ENCODE measurements around the gene CLNK.
A peak's percentile ranks its signal among the peaks of the same experiment; 100 is the strongest.

The CLNK gene

DNA sequence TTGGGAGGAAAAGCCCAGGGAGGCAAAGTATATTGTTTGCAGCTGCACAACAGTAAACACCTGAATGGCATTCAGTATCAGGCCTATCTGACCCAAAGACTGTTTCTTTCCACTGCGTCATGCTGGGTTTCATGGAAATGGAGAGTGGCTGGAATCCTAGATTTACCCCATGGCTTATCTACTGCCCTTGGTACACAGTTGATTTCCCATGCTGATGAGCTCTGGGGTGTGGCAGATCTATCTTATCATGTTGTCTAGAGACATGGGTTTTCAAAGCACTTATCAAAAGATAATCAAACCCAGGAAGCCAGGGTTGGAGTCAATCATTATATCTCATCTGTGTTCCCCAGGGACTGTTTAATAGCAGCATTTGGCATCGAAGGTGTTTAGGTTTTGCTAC is 72.1 kb downstream of the CLNK start:
- no peak for DNase-seq (ENCODE audit: low spot score)

DNA sequence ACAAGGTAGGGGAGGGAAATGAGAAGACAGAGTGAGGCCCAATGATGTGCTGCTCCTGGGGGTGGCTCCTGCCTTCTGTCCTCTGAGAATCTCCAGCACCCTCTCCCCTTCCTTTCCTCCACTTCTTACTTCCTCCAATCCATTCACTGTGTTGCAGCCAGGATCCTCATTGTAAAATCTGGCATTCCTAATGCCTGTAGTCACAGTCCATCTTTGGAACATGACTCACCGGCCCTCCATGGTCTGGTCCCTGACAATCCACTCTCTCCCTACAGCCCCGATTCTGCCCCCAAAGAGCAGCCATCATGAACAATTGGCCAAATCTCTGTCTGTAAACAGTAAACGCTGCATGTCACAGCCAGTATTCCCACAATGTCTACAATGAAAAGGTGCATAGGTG is 72.9 kb downstream of the CLNK start:
- DNase-seq (ENCODE audit: low spot score) = no peak

DNA sequence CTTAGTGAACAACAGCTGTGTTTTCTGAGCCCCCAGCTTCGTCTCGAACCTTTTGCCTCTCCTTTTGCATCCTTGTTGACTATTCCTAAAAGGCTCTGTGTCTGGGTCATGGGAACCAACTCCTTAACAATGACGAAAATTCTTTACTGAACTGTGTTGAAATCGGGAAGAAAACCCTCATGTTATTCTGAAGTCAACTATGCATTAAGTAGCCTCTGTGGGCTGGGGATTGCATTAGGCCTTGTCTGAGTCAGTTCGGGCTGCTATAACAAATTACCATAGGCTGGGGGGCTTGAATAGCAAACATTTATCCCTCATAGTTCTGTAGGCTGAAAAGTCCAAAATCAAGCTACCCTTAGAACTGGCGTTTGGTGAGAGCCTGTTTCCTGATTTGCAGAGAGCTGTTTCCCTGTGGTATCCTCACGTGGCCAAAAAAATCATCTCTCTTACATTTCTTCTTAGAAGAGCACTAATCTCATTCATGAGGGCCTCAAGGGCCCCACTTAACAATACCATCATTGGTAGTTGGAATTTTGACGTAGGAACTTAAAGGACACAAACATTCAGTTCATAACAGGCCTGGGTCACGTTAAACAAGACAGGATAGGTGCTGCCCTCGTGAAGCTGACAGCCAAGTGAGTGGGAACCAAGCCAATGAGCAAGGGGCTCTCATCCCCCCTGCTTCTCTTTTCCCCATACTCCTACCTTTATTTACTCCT is 75.9 kb downstream of the CLNK start:
- no peak for DNase-seq (ENCODE audit: low spot score)

DNA sequence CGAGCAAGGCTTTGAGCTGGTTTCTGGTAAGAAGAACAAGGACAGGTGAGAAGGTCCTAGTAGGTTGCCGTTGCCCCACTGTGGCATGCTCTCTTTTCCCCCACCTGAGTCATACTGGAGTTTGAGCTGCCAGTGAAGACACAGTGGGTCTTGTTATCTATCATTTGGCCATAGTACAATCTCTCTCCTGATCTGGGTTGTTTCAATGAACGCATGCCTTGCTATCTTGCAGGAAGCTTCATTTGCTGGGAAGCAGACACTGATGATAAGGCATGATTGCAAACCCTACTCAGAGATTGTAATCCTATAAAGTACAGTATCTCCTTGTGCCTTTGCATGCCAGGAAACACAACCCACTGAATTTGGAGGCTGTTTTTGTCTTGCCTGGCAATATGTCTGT is 77.4 kb downstream of the CLNK start:
- DNase-seq (ENCODE audit: low spot score) = no peak

DNA sequence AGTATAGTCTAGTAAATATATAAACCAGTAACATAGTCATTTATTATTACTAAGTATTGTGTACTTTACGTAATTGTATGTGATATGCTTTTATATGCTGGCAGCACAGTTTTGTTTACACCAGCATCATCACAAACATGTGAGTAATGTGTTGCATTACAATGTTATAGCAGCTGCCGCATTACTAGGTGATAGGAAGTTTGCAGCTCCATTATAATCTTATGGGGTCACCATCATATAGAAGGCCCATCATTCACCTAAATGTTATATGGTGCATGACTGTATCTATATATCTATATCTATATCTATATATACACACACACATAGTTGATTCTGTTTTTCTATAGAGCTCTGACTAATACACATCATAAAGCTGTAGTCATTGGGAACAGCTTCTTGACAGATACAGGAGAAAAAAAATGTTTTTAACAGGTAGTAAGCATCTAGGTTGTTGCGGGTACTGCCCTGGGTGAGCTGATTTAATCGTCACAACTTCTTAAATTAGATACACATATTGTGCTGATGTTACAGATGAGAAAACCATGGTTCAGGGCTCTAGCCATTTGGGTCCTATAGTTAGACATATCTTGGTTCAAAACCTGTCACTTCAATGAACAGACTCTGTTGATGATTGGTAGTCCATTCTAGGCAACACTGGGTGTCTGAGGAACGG is 77.9 kb downstream of the CLNK start:
- no peak for DNase-seq (ENCODE audit: low spot score)

DNA sequence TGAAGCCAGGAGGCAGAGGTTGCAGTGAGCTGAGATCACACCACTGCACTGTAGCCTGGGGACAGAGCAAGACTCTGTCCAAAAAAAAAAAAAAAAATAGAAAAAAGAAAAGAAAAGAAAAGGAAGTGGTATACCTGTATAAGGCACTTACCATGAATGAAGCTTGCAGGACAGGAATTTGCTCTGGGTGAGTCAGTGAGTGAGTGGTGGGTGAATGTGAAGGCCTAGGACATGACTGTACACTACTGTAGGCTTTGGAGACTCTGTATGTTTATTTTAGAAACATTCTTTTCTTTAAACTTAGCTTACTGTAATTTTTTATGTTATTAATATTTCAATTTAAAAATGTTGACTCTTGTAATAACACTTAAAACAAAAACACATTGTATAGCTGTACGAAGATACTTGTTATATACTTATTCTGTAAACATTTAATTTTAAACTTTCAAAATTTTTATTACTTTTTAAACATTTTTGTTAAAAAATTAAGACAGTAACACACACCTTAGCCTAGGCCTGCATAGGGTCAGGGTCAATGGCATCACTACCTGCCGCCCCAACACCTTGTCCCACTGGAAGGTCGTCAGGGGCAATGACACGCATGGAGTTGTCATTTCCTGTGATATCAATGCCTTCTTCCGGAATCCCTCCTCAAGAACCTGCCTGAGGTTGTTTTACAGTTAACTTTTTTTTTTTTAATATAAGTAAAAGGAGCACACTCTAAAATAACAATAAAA is 78.7 kb downstream of the CLNK start:
- DNase-seq (ENCODE audit: low spot score) = no peak

DNA sequence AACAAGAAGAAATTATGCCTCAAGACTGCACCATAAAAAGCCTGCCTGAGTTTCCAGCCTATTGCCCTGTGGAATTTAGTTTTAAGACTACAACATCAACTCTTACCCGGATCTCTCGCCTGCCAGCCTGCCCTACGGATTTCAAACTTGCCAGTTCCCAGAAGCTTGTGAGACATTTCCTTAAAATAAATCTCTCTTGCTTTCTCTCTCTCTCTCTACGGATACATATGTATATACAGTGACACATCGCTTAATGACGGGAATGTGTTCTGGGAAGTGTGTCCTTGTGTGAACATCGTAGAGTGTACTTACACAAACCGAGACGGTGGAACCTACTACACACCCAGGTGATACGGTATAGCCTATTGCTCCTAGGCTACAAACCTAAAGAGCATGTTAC is 79.5 kb downstream of the CLNK start:
- DNase-seq (ENCODE audit: low spot score) = no peak

DNA sequence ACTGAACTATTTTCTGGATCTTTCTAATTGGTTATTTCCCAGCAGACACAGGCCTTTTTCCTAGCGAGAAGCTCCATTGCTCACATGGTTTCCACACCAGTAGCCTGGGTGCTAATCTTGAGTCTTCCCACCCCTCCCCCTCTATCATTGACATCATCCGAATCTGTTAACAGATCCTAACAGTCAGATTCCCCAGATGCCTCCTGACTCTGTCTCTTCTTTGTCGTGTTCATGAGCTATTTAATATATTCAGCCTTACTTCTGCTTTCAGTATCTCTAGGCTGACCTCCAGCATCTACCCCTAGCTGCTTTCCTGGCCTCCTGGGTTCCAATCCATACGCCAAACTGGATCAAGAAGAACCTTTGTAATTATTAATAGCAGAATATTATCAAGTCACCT is 85.0 kb downstream of the CLNK start:
- DNase-seq (ENCODE audit: low spot score) = no peak

DNA sequence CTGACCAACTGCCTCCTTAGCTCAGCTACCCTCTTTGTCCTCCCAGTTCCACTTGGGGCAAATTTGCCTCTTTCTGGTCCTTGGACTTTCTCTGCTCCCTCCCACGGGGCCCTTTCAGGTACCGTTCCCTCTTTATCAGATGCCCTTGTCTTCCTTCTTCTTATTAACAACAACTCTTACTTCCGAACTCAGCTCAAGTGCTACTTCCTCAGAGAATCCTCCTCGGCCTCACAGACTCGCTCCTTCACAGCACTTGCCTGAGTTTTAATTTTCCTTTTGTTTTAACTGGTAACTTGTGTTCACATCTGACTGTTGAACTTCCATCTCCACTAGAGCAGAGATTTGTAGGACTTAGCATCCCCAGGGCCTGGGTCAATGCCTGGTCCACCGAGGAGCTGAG is 85.7 kb downstream of the CLNK start:
- no peak for DNase-seq (ENCODE audit: low spot score)

DNA sequence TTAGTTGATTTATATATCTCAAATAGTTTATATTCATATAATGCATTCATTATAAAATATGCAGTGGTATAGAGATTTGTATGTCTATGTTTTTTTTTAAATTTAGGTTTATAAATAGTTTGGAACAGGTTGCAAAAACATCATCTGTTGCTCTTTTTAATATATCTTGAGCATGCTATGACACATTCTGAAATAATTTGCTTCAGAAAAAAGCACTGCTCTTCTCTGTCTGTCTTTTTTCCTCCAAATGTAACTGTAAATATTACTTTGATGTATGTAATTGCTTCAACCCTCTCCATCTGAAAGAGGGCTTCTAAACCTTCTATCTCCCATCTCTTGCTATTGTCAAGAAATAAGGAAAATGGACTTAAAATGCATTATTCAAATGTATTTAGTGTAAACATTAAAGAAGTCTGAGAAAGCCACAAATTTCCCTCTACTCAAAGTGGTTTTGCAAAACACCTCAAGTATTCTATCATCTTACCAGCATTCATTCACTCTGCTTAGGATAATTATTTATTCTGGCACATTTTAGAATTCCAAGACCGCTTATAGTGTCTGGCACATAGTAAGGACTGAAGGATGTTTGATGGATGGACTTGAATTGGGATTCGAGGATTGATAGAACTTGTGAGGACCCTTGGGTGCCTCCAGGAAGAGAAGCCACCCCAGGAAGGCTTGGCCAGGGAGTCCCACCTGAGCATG is 87.8 kb downstream of the CLNK start:
- DNase-seq (ENCODE audit: low spot score) = no peak

DNA sequence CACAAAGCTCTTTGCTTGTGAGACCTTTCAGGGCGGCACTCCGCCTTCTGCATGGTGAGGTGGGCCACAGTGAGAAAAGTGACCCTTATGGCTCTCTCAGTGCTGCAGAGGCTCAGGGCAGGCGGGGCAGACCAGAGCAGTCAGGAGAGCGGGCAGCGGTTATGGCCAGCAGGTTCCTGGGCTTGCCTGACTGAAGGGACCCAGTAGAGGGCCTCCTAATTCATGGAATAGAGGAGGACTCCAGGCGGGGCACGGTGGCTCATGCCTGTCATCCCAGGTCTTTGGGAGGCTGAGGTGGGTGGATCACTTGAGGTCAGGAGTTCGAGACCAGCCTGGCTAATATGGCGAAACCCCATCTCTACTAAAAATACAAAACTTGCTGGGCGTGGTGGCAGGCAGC is 91.4 kb downstream of the CLNK start:
- no peak for DNase-seq (ENCODE audit: low spot score)

DNA sequence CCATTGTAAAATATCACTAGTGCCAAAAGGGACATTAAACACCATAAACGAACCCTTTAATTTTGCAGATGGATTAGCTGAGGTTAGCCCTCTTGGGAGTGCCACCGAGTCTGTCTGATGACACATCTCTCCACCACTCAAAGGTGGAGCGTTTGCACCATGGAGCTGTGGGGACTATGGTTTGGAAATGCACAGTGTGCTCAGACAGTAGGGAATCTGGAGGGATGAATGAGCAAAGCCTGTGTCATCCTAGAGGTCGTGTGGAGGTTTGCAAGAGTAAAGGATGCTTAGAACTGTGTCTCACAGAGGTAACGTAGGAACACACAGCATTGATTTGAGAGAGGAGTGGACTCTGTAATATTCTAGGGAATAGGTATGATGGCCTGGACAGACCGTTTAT is 93.7 kb downstream of the CLNK start:
- no peak for DNase-seq (ENCODE audit: low spot score)

DNA sequence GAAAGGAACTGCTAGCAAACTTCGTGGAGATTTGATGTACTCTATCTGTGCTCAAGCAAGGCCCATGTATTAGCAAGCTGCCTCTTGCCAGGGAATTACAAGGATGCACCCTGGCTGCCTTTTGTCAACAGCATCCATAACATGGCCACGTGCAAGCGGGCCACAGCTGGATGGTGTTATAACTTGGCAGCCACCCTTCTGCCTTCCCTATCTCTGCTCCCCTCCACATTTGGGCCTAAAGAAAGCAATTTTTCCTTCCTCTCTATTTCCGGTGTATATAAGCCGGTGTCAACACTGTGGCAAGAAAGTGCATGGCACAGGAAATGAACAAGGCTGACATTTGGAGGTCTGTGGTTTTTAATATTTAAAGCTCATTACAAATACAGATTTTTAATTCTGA is 94.8 kb downstream of the CLNK start:
- no peak for DNase-seq (ENCODE audit: low spot score)

DNA sequence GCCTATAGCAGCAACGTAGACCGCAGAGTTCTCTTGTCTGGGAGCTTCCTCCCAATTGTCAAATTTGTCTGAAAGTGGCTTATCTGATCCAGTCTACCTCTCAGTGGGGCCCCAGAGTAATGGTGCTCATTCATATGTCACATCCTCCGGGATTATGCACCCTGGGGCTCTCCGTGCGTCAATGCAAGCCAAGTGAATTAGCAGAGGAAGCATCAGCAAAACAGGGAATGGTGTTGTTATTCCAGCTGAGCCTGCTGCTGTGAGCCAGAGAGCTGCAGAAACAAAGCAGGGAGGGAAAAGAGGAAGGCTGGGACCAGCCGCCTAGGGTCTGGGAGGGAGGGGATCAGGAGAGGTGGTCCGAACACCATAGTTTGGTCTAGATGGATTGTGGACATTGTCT is 95.2 kb downstream of the CLNK start:
- DNase-seq (ENCODE audit: low spot score) = no peak

DNA sequence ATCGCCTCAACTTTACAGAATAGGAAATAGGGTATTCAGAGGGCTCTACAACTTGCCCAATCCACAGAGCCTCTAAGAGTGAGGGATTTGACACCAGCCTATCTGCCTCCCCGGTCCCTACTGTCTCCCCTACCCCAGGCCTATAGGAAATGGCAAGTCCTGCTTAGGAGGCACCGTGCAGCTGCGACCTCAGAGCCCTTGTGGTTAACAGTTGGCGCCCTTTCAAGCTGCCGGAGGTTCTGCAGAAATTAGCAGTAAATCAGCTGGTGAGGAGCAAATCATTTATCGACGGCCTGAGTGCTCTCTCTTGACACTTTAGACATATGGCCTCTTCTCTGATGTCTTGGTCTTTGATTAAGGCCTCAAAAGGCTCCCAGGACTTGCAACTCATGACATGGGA is 96.9 kb downstream of the CLNK start:
- DNase-seq (ENCODE audit: low spot score) = peak; percentile 4

DNA sequence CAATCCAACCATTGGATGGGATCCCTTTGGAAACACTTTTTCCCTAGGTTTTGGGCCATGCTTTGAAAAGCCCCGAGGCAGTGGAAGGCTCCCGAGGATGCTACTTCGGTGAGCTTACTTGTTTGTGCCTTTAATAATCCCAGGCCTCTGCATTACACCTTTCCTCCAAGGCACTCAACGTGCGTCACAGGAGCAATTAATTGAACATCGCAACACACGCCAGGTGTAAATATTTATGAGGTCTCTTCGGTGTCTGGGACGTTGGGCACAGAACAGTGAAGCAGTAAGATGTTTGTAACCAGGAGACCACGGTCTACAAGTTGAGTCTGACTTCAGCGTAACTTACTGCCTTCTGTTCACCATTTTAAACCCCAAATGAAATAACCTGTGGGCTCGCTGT is 97.3 kb downstream of the CLNK start:
- DNase-seq (ENCODE audit: low spot score) = no peak

DNA sequence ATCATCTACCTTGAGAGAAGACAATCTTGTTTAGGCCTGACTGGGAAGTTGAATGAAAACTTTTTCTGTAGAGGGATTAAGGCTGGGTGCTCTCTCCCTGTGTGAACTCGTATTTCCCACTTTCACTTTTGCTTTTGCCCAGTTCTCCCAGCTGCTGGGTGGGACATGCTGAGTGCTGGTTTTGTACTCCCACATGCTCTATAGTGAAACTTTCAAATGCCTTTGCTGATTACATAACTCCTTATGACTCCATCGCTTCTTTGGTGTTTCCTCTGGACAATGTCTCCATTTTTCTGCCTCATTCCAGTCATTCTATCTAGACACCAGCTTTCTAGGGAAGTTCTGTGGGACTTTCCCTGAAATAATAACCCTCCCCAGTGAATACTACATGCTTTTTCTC is 100.5 kb downstream of the CLNK start:
- no peak for DNase-seq (ENCODE audit: low spot score)

DNA sequence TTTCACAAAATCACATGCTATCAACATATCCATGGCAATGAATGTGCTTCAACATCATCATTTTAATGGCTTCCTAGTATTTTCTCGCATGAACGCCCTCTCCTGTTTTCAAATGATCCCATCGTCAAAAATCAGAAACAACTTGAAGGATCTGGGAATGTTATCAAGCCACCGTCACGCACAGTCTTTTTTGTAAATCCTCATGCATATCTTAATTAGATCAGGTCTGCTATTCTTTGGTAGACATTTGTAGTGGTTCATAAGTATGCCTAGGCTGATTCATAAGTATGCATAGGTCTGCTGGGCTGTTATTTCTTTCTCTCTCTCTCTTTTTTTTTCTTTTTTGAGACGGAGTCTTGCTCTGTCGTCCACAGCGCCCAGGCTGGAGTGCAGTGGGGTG is 101.6 kb downstream of the CLNK start:
- no peak for DNase-seq (ENCODE audit: low spot score)

DNA sequence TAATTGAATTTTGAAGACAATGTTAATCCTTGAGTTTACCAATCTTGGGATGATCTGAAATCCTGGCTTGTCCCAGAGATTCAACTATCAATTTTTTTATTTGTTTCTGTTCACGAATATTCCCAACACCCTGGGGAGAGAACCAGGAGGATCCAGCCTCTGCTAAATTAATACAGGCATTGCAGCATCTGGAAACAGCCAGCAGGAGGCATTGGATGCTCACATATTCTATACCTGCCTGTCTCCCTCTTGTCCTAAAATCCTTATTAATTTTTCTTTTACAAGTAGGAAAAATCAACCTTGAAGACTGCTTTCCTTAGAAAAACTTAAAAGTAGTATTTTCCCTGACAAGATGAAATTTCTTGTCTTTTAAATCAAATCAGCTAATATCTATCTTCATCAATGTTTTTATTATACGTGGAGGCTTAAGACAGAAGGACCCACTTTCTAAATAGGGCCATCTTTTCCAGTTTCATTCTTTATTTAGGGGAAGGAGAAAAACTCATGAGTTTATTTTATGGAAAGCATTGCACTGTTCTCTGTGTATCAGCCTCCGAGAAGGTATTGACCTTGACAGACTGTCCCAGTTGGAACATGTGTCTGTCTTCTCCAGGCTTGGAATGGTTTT is 102.4 kb downstream of the CLNK start:
- peak; percentile 26 for DNase-seq (ENCODE audit: low spot score)

DNA sequence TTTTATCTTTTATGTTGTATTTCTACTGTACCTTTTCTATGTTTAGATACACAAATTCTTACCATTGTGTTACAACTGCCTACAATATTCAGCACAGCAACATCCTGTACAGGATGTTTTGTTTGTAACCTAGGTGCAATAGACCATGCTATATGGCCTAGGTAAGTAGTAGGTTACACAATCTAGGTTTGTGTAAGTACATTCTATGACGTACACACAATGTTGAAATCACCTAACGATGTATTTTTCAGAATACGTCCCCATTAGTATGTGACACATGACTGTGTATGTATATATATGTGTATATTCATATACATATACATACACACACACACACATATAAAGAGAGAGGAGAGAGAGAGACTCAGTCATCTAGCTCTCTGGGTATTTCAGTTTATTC is 103.5 kb downstream of the CLNK start:
- no peak for DNase-seq (ENCODE audit: low spot score)

DNA sequence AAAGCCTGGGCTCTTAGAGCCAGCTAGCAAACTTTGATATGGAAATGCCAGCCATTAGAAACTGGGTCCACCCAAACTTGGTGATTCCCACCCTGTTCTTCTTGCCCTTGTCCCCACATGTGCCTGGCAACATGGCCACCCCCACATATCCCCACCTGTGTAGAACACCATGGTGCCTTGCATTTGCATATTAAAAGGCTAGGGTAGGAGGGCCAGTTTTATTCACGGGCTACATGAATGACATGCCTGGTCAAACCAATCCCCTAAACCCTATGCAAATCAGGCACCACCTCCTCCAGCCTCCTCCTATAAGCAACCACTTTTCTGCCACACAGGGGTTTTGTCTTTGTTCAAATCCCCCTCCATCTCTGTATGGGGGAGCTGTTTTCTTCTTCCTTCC is 104.9 kb downstream of the CLNK start:
- DNase-seq (ENCODE audit: low spot score) = no peak

Data from CD4-positive, alpha-beta T cell treated with Interleukin-2 at 100 ng/mL for 4 hours (primary cell).